Activated T-cell treated with anti-CD3 and anti-CD28 coated beads for 1 hour (primary cell): ENCODE measurements around the gene MMAB.

Experiments
- DNase-seq: peaks from one replicate; pipeline ENCODE4 v3.0.0-alpha.2; 2020; ENCODE audit warnings: low read depth

MMAB gene

GRCh38 chr12:109573029-109573913, at the start of gene MMAB, which contains the start of gene MVK:
Gene MMAB, minus strand, starts transcription at chr12:109573504. Its CDS starts 24 bp downstream, at chr12:109573480.
Gene MVK, plus strand, starts transcription at chr12:109573794. Its CDS starts 1,029 bp downstream, at chr12:109574823.
- DNase-seq: peak; percentile 95

- DNase-seq: no peak
Measured at GRCh38 chr12:109621901-109622364, 48.6 kb upstream of the MMAB start.

- no peak for DNase-seq
Measured at GRCh38 chr12:109621211-109621694, 47.9 kb upstream of the MMAB start.

GRCh38 chr12:109619002-109619604, 45.8 kb upstream of the MMAB start:
- DNase-seq: no peak

- no peak for DNase-seq
Measured at GRCh38 chr12:109618082-109618481, 44.8 kb upstream of the MMAB start.

- DNase-seq: no peak
Measured at GRCh38 chr12:109617491-109617890, 44.2 kb upstream of the MMAB start.

GRCh38 chr12:109615556-109616229, 42.4 kb upstream of the MMAB start:
- no peak for DNase-seq

GRCh38 chr12:109613649-109614455, 40.5 kb upstream of the MMAB start:
- DNase-seq: no peak

GRCh38 chr12:109612975-109613502, 39.7 kb upstream of the MMAB start:
- DNase-seq: no peak

- DNase-seq: no peak
Measured at GRCh38 chr12:109612003-109612402, 38.7 kb upstream of the MMAB start.

- no peak for DNase-seq
Measured at GRCh38 chr12:109611223-109611622, 37.9 kb upstream of the MMAB start.

- DNase-seq: no peak
Measured at GRCh38 chr12:109610523-109610922, 37.2 kb upstream of the MMAB start.

GRCh38 chr12:109609342-109609741, 36.0 kb upstream of the MMAB start:
- DNase-seq: no peak

GRCh38 chr12:109608793-109609192, 35.5 kb upstream of the MMAB start:
- DNase-seq: no peak

- no peak for DNase-seq
Measured at GRCh38 chr12:109608270-109608669, 35.0 kb upstream of the MMAB start.

- no peak for DNase-seq
Measured at GRCh38 chr12:109607618-109608017, 34.3 kb upstream of the MMAB start.

GRCh38 chr12:109606320-109607028, 33.2 kb upstream of the MMAB start:
- DNase-seq: no peak

- no peak for DNase-seq
Measured at GRCh38 chr12:109605599-109606228, 32.4 kb upstream of the MMAB start.

- no peak for DNase-seq
Measured at GRCh38 chr12:109605016-109605415, 31.7 kb upstream of the MMAB start.

- no peak for DNase-seq
Measured at GRCh38 chr12:109604132-109604585, 30.9 kb upstream of the MMAB start.
